Breast epithelium (tissue), 4 donors: ENCODE data around the gene TRIO. TPM values are rescaled to one million over a fixed set of nuclear protein-coding genes. Genes with fewer than 3 reads are reported as not detected.
A peak's percentile ranks its signal among the peaks of the same experiment; 100 is the strongest.

Experiments
- DNase-seq, 2 donors: peaks; one replicate each; pipeline ENCODE4 v3.0.0-alpha.2; 2019; ENCODE audit warnings: low spot score in 2 of 2
- H3K27ac ChIP-seq, 2 donors: fragments of 200-600 bp; sonication (generic) in 1 of 2; one replicate each; pipeline ENCODE4 v1.5.1; 2016 to 2019; ENCODE audit warnings: mild to moderate bottlenecking in 1 of 2
- H3K27me3 ChIP-seq, 2 donors: fragments of 200-600 bp; sonication (generic) in 1 of 2; one replicate each; pipeline versions ENCODE4 v1.5.1 to v1.6.0; 2017 to 2019; ENCODE audit warnings: control low read depth in 1 of 2, mild to moderate bottlenecking in 1 of 2
- H3K36me3 ChIP-seq: fragments of 200-600 bp; one replicate; pipeline ENCODE4 v1.5.1; 2019
- H3K4me1 ChIP-seq, 2 donors: fragments of 200-600 bp; sonication (generic); one replicate each; pipeline ENCODE4 v1.5.1; 2016 to 2019; ENCODE audit warnings: control low read depth in 1 of 2
- H3K4me3 ChIP-seq, 3 donors: fragments of 200-600 bp; sonication (generic); 1 replicate in 2 of 3; 2 replicates in 1 of 3; pipeline ENCODE4 v1.5.1; 2016 to 2019; ENCODE audit warnings: mild to moderate bottlenecking in 3 of 3, moderate library complexity in 2 of 3
- H3K9me3 ChIP-seq, 2 donors: fragments of 200-600 bp; sonication (generic) in 1 of 2; one replicate each; pipeline ENCODE4 v1.5.1; 2016 to 2019; ENCODE audit warnings: control low read depth in 1 of 2
- CTCF ChIP-seq, 3 donors: fragments of 450-650 bp; IDR thresholded peaks; one replicate each; pipeline ENCODE4 v1.5.1; 2016 to 2017; ENCODE audit warnings: antibody characterized with exemption in 3 of 3, mild to moderate bottlenecking in 3 of 3, moderate library complexity in 3 of 3
- POLR2A ChIP-seq: fragments of 450-650 bp; IDR thresholded peaks from one replicate; pipeline ENCODE4 v1.6.1; 2016; ENCODE audit warnings: antibody characterized with exemption, mild to moderate bottlenecking, moderate library complexity
- POLR2AphosphoS5 ChIP-seq, 3 donors: sonication (generic); formaldehyde crosslinking; IDR thresholded peaks; one replicate each; pipeline ENCODE4 v1.6.1; 2017; ENCODE audit warnings: antibody characterized with exemption in 3 of 3
- intact Hi-C: fragments of 100-400 bp; cut with DNase I; formaldehyde crosslinking; loops from one replicate; pipeline ENCODE4 v1.15.1; 2023; ENCODE audit warnings: low total_unique reads
- total RNA-seq, 3 donors: library from RNA; depleted of rRNA; stranded (reverse); fragments of >200 nt; gene quantifications; one replicate each; pipeline ENCODE4 v1.1.0, GENCODE V29; 2016

Gene TRIO
- total RNA-seq, 3 donors from 2014 or later, result 191 to 209 (median 193) TPM

GRCh38 chr5:14407051-14407450 lies 263.9 kb downstream of the TRIO start:
- intact Hi-C loops, result no loop called here
- Histone ChIP-seq H3K4me3 (no peak overlapping the region), H3K27ac (peak overlapping the region; percentile 49 to 73), H3K9me3 (no peaks in the 10 kb centered on the region), H3K4me1 (no peaks in the 10 kb centered on the region), H3K27me3 (no peaks in the 10 kb centered on the region), H3K36me3 (no peaks in the 10 kb centered on the region)
- TF ChIP-seq POLR2A (no peak), POLR2AphosphoS5 (IDR thresholded peaks at IDR 0.05) (no peak), CTCF (IDR thresholded peaks at IDR 0.05) (no peak)
- DNase-seq, result no peak

DNA sequence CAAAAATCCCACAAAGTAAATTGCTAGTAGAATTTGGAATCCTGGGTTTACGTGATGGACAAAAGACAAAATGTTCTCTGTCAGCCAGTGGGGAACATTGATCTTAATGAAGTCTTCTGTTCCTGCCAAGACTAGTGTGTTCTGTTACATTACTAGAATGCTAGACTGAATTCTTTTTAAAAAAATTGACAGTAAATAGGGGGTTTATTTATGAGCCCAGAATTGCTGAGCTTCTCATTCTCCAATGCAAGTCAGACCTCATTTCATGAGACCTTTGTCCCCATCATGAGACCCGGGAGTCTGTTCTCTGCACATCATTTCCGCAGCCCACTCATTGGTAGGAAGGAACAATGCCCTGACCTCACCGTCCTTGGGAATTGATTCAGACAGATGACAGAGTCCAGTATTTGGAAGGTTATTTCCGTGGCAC lies 264.6 kb downstream of the TRIO start:
- H3K9me3 ChIP-seq, result no peaks in the 10 kb centered on the region
- H3K4me3 ChIP-seq, result no peak overlapping the region
- no peaks in the 10 kb centered on the region for H3K36me3 ChIP-seq
- TF ChIP-seq POLR2AphosphoS5 (IDR thresholded peaks at IDR 0.05) (peak in 2 of 3 donors; percentile 44 to 75), POLR2A (no peak)
- peak overlapping the region; percentile 49 to 73 for H3K27ac ChIP-seq
- DNase-seq, result peak in 1 of 2 donors; percentile 33
- intact Hi-C loops, result no loop called here
- no peaks in the 10 kb centered on the region for H3K4me1 ChIP-seq
- no peaks in the 10 kb centered on the region for H3K27me3 ChIP-seq

GRCh38 chr5:14408969-14409586 lies 265.9 kb downstream of the TRIO start:
- no peak for TF ChIP-seq POLR2AphosphoS5 (IDR thresholded peaks at IDR 0.05)
- TF ChIP-seq POLR2A, result no peak
- Histone ChIP-seq H3K36me3 (no peaks in the 10 kb centered on the region), H3K9me3 (no peaks in the 10 kb centered on the region), H3K27ac (peak overlapping the region; percentile 49 to 74), H3K4me3 (no peak overlapping the region), H3K27me3 (no peaks in the 10 kb centered on the region), H3K4me1 (no peaks in the 10 kb centered on the region)
- DNase-seq, result no peak
- intact Hi-C loops, result no loop called here

DNA sequence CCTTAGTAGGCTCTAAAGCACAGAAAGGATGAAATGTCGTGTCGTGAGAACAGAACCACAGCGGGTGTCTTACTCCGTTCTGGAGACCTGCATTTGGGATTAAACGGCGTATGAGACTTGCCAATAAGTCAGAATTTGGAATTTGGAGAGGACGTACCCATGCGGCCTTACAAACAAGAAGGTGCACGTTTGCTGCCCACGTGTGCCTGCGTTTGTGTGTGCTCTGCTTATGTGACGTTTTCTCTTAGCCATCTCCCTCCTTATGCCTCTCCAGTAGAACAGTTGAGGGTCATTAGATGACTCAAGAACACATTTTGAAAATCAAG lies 266.9 kb downstream of the TRIO start:
- peak overlapping the region; percentile 49 to 74 for H3K27ac ChIP-seq
- intact Hi-C loops, result no loop called here
- no peaks in the 10 kb centered on the region for H3K27me3 ChIP-seq
- no peaks in the 10 kb centered on the region for H3K4me1 ChIP-seq
- H3K4me3 ChIP-seq, result no peak overlapping the region
- H3K36me3 ChIP-seq, result no peaks in the 10 kb centered on the region
- TF ChIP-seq CTCF (IDR thresholded peaks at IDR 0.05) (no peak), POLR2A (no peak), POLR2AphosphoS5 (IDR thresholded peaks at IDR 0.05) (no peak)
- no peak for DNase-seq
- no peaks in the 10 kb centered on the region for H3K9me3 ChIP-seq

GRCh38 chr5:14410394-14411201 lies 267.5 kb downstream of the TRIO start:
- Histone ChIP-seq H3K36me3 (no peaks in the 10 kb centered on the region), H3K27ac (peak overlapping the region; percentile 49 to 74), H3K27me3 (no peaks in the 10 kb centered on the region), H3K4me3 (peak overlapping the region in 1 of 3 donors; percentile 19), H3K9me3 (no peaks in the 10 kb centered on the region), H3K4me1 (no peaks in the 10 kb centered on the region)
- TF ChIP-seq POLR2AphosphoS5 (IDR thresholded peaks at IDR 0.05), result peak in 1 of 3 donors; percentile 3
- no peak for TF ChIP-seq CTCF (IDR thresholded peaks at IDR 0.05)
- intact Hi-C loops, result no loop called here
- DNase-seq, result no peak

DNA sequence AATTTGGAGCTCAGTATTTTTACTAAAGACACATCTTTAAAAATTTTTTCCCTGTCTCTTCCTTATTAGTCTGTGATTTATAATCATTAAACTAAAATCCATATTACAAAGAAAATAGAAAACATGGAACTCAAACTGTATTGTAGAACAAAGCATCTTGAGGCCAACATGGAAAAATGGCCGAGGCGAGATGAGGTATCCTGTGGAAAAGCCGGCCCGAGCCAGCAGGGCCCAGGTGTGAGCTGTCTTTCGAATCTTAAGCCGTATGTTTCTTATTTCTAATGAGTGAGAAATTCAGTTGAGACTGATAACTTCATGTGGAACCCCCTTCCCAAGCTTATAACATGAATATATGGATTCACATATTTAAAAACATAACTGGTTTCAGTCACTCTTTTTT lies 268.1 kb downstream of the TRIO start:
- H3K9me3 ChIP-seq, result no peaks in the 10 kb centered on the region
- peak overlapping the region; percentile 49 to 74 for H3K27ac ChIP-seq
- no peak overlapping the region for H3K4me3 ChIP-seq
- no peaks in the 10 kb centered on the region for H3K27me3 ChIP-seq
- TF ChIP-seq POLR2A (no peak), CTCF (IDR thresholded peaks at IDR 0.05) (no peak), POLR2AphosphoS5 (IDR thresholded peaks at IDR 0.05) (no peak)
- intact Hi-C loops, result no loop called here
- no peaks in the 10 kb centered on the region for H3K4me1 ChIP-seq
- H3K36me3 ChIP-seq, result no peaks in the 10 kb centered on the region
- DNase-seq, result no peak
